ENCODE data around the gene ZNF593OS.

The ZNF593OS gene

GRCh38 chr1:26171084-26172072 is at the start of gene ZNF593OS:
Gene ZNF593OS (minus strand): TSS chr1:26171832. CDS start chr1:26171661, 171 bp downstream.
- DNase-seq, result no peak

GRCh38 chr1:26221094-26221493 is 49.5 kb upstream of the ZNF593OS start:
- DNase-seq, result no peak

GRCh38 chr1:26220199-26220912 is 48.7 kb upstream of the ZNF593OS start:
- DNase-seq, result no peak

GRCh38 chr1:26218906-26219494 is 47.4 kb upstream of the ZNF593OS start:
- no peak for DNase-seq

GRCh38 chr1:26215246-26215645 is 43.6 kb upstream of the ZNF593OS start:
- DNase-seq, result no peak

- no peak for DNase-seq
These were observed 41.8 kb upstream of the ZNF593OS start for GRCh38 chr1:26213335-26213905.

GRCh38 chr1:26212726-26213125 is 41.1 kb upstream of the ZNF593OS start:
- no peak for DNase-seq

- no peak for DNase-seq
These were observed 38.7 kb upstream of the ZNF593OS start for GRCh38 chr1:26210147-26210870.

- DNase-seq, result no peak
These were observed 32.1 kb upstream of the ZNF593OS start for GRCh38 chr1:26203642-26204318.

- no peak for DNase-seq
These were observed 28.8 kb upstream of the ZNF593OS start for GRCh38 chr1:26200413-26200812.

GRCh38 chr1:26197813-26198212 is 26.2 kb upstream of the ZNF593OS start:
- DNase-seq, result no peak

GRCh38 chr1:26197301-26197700 is 25.7 kb upstream of the ZNF593OS start:
- DNase-seq, result no peak

- no peak for DNase-seq
These were observed 24.2 kb upstream of the ZNF593OS start for GRCh38 chr1:26195805-26196204.

GRCh38 chr1:26191739-26192138 is 20.1 kb upstream of the ZNF593OS start:
- DNase-seq, result no peak

GRCh38 chr1:26190373-26190987 is 18.8 kb upstream of the ZNF593OS start, which contains the start of gene CATSPER4:
Gene CATSPER4 (plus strand): TSS chr1:26190602. CDS start chr1:26190628, 26 bp downstream.
- DNase-seq, result no peak

GRCh38 chr1:26189751-26190275 is 18.2 kb upstream of the ZNF593OS start:
- DNase-seq, result no peak

GRCh38 chr1:26189331-26189730 is 17.7 kb upstream of the ZNF593OS start:
- DNase-seq, result no peak

GRCh38 chr1:26188477-26188876 is 16.8 kb upstream of the ZNF593OS start:
- DNase-seq, result no peak

GRCh38 chr1:26187882-26188281 is 16.2 kb upstream of the ZNF593OS start:
- DNase-seq, result no peak

- no peak for DNase-seq
These were observed 13.3 kb upstream of the ZNF593OS start for GRCh38 chr1:26184883-26185282.

GRCh38 chr1:26184086-26184485 is 12.5 kb upstream of the ZNF593OS start:
- no peak for DNase-seq

Data from suppressor macrophage treated with lipopolysaccharide for 4 hours (primary cell).